Subcutaneous adipose tissue (tissue), 4 donors: ENCODE data around the gene IDH3G. TPM values are rescaled to one million over a fixed set of nuclear protein-coding genes. Genes with fewer than 3 reads are reported as not detected.

Experiments
- total RNA-seq, 4 donors: library from RNA; depleted of rRNA; stranded (reverse); fragments of >200 nt; gene quantifications; one replicate each; pipeline ENCODE4 v1.1.0, GENCODE V29; 2016
- TF ChIP-seq, protein P1 (sequence below): fragments of 450-650 bp; IDR thresholded peaks from one replicate; pipeline ENCODE4 v1.5.1; 2016; ENCODE audit warnings: low read depth, mild to moderate bottlenecking, control low read depth, antibody characterized with exemption, moderate library complexity

The IDH3G gene
- total RNA-seq, 4 donors from 2014 or later, result 40.9 to 70.0 (median 69.5) TPM

DNA sequence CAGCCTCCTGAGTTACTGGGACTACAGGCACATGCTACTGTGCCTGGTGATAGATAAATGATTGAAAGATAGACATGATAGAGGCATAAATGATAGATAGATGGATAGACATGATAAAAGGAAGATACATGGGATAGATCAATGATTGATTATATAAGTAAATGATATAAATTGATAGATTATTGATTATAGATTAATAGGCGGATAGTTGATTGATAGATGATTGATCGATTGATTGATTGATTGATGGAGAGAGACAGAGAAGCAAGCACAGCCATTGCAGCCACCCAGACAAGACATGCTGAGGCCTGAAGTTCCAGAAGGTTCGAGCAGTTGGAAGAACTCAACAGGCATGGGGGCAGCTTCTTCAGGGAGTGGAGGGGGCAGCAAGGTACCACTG is 47.8 kb downstream of the IDH3G start:
- TF ChIP-seq, protein P1, sequence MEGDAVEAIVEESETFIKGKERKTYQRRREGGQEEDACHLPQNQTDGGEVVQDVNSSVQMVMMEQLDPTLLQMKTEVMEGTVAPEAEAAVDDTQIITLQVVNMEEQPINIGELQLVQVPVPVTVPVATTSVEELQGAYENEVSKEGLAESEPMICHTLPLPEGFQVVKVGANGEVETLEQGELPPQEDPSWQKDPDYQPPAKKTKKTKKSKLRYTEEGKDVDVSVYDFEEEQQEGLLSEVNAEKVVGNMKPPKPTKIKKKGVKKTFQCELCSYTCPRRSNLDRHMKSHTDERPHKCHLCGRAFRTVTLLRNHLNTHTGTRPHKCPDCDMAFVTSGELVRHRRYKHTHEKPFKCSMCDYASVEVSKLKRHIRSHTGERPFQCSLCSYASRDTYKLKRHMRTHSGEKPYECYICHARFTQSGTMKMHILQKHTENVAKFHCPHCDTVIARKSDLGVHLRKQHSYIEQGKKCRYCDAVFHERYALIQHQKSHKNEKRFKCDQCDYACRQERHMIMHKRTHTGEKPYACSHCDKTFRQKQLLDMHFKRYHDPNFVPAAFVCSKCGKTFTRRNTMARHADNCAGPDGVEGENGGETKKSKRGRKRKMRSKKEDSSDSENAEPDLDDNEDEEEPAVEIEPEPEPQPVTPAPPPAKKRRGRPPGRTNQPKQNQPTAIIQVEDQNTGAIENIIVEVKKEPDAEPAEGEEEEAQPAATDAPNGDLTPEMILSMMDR, result no peak

DNA sequence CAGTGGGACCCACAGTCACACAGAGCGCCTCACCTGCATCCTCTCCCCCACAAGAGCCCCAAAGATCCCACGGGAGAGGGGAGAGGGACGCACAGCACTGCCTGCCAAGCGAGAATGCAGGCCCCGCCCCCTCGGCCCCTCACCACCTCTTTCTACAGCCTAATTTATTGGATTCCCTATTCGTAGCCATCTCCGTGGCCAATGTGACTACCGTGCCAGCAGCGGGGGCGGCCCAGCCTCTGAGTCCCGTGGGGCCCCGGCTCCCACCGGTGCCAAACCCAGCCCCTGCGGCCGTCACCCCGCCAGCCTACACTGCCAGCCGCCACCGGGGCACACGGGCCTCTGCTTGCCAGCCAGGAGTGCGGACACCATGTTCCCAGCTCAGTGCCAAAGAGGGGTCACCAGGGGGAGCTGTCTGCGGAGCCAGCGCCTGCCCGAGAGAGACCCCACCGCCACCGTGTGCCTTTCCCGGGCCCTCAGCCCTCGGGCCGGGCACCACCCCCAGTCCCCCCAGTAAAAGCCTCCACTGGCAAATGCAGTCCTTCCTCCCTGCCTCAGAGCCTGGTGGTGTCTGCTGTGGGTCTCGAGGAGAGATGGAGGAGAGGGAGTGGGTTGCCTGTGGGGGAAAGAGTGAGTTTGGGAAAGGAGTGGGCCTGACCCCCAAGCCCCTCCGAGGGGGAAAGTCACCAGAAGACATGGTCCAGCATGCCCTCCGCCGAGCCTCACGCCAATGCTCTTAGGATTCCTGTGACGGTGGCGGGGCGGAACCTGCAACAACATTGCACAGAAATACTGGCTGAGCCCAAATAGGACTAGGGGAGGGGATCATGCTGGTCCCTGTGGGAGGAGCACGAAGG is 49.7 kb downstream of the IDH3G start:
- TF ChIP-seq, protein P1, result no peak

DNA sequence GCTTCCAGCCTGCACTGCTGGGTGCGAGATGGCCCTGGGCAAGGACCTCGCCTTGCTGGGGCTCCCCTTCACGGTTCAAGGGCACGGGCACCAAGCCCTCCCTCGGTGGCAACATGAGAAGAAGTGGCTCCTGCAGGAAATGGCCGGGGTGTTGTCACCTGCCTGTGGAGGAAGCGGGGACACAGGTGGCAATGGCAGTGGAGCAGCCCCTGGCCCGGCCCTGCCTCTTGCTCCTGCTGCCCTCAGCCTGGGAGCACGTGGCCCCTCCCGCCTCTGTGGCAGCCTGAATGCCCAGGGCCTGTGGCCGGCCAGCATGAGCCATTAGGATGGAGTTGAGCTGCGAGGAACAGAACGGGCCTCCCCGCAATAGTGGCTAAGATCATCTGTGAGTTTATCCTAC is 52.7 kb downstream of the IDH3G start:
- TF ChIP-seq, protein P1, result no peak

DNA sequence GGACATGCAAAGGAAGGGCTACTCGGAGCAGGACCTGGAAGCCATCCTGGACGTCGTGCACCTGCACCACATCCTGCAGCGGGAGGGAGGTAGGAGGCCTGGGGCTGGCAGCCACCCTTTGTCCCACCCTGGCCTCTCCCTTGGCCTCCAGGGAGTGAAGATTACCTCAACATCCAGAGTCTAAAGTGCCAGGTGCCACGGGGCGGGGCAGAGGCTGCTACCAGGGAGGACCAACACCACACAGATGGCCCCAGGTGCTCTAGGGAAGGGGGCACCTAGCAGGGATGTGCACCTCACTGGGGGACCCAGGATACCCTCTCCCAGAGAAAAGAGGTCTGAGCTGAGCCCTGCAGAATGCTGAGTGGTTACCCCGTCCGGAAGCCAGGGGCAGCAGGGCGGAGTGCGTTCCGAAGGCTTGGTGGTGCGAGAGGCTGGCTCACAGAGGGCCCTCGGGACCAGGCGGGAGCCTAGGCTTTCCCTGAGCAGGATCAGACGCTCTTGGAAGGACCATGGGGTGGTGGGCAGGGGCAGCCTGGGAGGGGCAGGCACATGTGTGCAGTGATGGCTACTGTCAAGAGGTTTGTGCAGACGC is 53.4 kb downstream of the IDH3G start:
- TF ChIP-seq, protein P1, result no peak

DNA sequence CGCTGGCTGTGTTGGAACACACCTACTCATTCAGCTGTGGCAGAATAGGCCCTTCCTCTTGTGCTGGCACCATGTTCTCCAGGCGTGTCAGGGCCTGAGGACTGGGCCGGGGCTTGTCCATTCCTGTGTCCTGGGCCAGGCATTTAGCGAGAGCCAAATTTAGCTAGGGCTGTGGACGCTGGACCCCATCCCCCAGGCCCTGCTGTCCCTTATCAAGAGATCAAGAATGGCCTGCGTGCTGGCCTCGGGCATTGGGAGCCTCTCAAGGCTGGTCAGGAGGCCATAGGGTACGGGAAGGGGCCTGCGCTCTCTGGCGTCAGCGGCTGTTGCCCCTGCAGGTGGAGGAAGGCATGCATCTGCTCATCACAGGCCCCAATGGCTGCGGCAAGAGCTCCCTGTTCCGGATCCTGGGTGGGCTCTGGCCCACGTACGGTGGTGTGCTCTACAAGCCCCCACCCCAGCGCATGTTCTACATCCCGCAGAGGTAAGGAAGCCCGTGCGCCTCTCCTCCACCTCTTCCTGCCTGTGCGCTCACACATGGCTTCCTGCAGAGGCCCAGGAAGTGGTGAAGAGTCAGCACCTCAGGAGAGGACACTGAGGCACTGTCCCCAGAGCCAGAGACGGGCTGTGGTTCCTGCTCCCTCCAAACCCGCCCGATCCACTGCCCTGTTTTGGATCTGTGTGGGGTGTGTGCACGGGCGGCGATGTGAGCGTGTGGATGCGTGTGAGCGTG is 54.3 kb downstream of the IDH3G start:
- TF ChIP-seq, protein P1, result no peak

DNA sequence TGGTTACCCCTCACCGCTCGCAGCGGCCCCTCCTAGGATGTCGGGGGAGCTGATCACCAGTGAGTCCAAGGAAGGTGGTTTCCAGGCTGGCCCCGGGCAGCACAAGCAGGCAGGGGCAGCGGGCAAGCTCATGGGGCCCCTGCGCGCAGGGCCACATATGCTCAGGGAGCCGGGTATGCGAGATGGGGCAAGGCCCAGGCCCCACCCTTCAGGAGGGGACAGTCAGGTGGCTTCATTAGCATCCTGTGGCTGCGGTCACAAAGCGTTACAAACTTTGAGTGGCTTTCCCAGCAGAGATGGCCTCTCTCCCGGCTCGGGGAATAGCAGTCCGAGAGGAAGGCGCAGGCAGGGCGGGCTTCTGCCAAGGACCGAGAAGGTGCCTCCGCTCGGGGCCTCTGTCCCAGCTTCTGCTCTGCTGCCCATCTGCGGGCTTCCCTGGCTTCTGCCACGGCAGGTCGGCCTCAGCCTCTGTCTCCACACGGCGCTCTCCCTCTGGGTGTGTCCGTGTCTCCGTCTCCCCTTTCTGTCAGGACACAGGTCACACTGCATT is 56.0 kb downstream of the IDH3G start:
- TF ChIP-seq, protein P1, result no peak
